Kidney (tissue), 14 donors: Measurements from ENCODE around the gene KDELR3. TPM values are rescaled to one million over a fixed set of nuclear protein-coding genes. Genes with fewer than 3 reads are reported as not detected.
A peak's percentile ranks its signal among the peaks of the same experiment; 100 is the strongest.

Experiments used
- DNase-seq, 5 donors: peaks; one replicate each; pipeline ENCODE4 v3.0.0-alpha.2; 2013 to 2020
- FAIRE-seq: peaks from 2 replicates; lab custom pipeline; 2012; peaks lifted over from hg19 to GRCh38; lab: Jason Lieb, UNC
- H3K27ac ChIP-seq, 2 donors: one replicate each; pipeline ENCODE4 v1.7.0; 2013; ENCODE audit warnings: low read depth in 2 of 2, low read length in 2 of 2, inconsistent platforms in 1 of 2
- H3K27me3 ChIP-seq: one replicate; pipeline ENCODE4 v1.7.1; 2013; ENCODE audit warnings: low read length, inconsistent platforms; ENCODE audit not compliant: control insufficient read depth, insufficient read depth
- H3K36me3 ChIP-seq, 3 donors: one replicate each; pipeline versions ENCODE4 v1.7.0 to v1.7.1; 2013; ENCODE audit warnings: low read length in 3 of 3, control low read depth in 1 of 3, inconsistent platforms in 1 of 3; ENCODE audit not compliant: insufficient read depth in 3 of 3, control insufficient read depth in 2 of 3
- H3K4me1 ChIP-seq, 3 donors: one replicate each; pipeline versions ENCODE4 v1.7.0 to v1.7.1; 2013; ENCODE audit warnings: low read length in 3 of 3, inconsistent platforms in 1 of 3, low read depth in 1 of 3; ENCODE audit not compliant: control insufficient read depth in 2 of 3, insufficient read depth in 2 of 3
- H3K4me3 ChIP-seq, 3 donors: one replicate each; pipeline versions ENCODE4 v1.7.0 to v1.8.1; 2013; ENCODE audit warnings: low read length in 3 of 3, control low read depth in 1 of 3, inconsistent platforms in 1 of 3
- H3K9ac ChIP-seq, 3 donors: one replicate each; pipeline versions ENCODE4 v1.7.0 to v1.7.1; 2013; ENCODE audit warnings: low read length in 3 of 3, control low read depth in 1 of 3, inconsistent platforms in 1 of 3
- H3K9me3 ChIP-seq, 3 donors: one replicate each; pipeline versions ENCODE4 v1.7.0 to v1.7.1; 2013; ENCODE audit warnings: low read length in 3 of 3, control low read depth in 1 of 3, inconsistent platforms in 1 of 3; ENCODE audit not compliant: control insufficient read depth in 2 of 3, insufficient read depth in 1 of 3
- CTCF ChIP-seq: IDR thresholded peaks from 3 replicates; pipeline ENCODE4 v1.5.1; 2012; ENCODE audit warnings: mild to moderate bottlenecking, moderate library complexity, borderline replicate concordance; ENCODE audit not compliant: insufficient read depth; ENCODE audit errors: extremely low read depth
- intact Hi-C: fragments of 100-400 bp; cut with DNase I; formaldehyde crosslinking; loops from one replicate; pipeline ENCODE4 v1.11.1; 2022
- polyA plus RNA-seq: library from polyadenylated mRNA; stranded (reverse); fragments of 350-450 nt; fragmentation: Illumina TruSeq; extraction: RNeasy Lipid Tissue Mini Kit (QIAGEN cat#74804); gene quantifications from one replicate; pipeline ENCODE4 v1.2.3, GENCODE V29; 2014; ENCODE audit warnings: low read depth, low replicate concordance; ENCODE audit not compliant: insufficient read depth
- total RNA-seq: library from RNA; stranded (reverse); fragmentation: NEBNext Ultra II Directional; extraction: Animal tissue kit (Norgen Biotek cat#: 25700); gene quantifications from one replicate; pipeline ENCODE4 v1.2.1, GENCODE V29; 2021
- donor health status: control.
- donor health status: control.
- donor health status: control.
- donor health status: control.
- donor health status: control.
- donor health status: DM: yes; HTN: yes; CAD: no.
- donor health status: Normal renal cell carcinoma (clear cell type).

Gene KDELR3
- total and polyA plus RNA-seq, 2 donors from 2014 or later: 11.4 to 16.7 TPM

GRCh38 chr22:38443628-38444521 lies 24.0 kb upstream of the KDELR3 start:
- no peak for DNase-seq
- H3K4me1 ChIP-seq: no peaks in the 10 kb centered on the region
- H3K27me3 ChIP-seq: no peaks in the 10 kb centered on the region
- H3K36me3 ChIP-seq: no peaks in the 10 kb centered on the region
- intact Hi-C loops: no loop called here
- no peak overlapping the region for H3K27ac ChIP-seq
- H3K4me3 ChIP-seq: no peak overlapping the region
- FAIRE-seq: no peak
- no peaks in the 10 kb centered on the region for H3K9me3 ChIP-seq
- no peak overlapping the region for H3K9ac ChIP-seq
- no peak for TF ChIP-seq CTCF

GRCh38 chr22:38444783-38445182 lies 23.1 kb upstream of the KDELR3 start:
- no peak for FAIRE-seq

GRCh38 chr22:38446018-38446601 lies 21.8 kb upstream of the KDELR3 start:
- TF ChIP-seq CTCF: no peak
- intact Hi-C loops: no loop called here
- Histone ChIP-seq H3K9ac (no peak overlapping the region), H3K4me1 (no peaks in the 10 kb centered on the region), H3K36me3 (no peaks in the 10 kb centered on the region), H3K4me3 (no peak overlapping the region), H3K27ac (no peak overlapping the region), H3K9me3 (no peaks in the 10 kb centered on the region), H3K27me3 (no peaks in the 10 kb centered on the region)
- peak in 1 of 5 donors; percentile 57 for DNase-seq
- no peak for FAIRE-seq

More at GRCh38 chr22:38444783-38445182, 23.1 kb upstream of the KDELR3 start:
- Histone ChIP-seq H3K27me3 (no peaks in the 10 kb centered on the region), H3K27ac (no peak overlapping the region), H3K36me3 (no peaks in the 10 kb centered on the region), H3K4me1 (no peaks in the 10 kb centered on the region), H3K9ac (no peak overlapping the region), H3K9me3 (no peaks in the 10 kb centered on the region), H3K4me3 (no peak overlapping the region)
- no peak for TF ChIP-seq CTCF
- DNase-seq: no peak
- intact Hi-C loops: no loop called here
